ENCODE data around the gene ZNF652.

DNA sequence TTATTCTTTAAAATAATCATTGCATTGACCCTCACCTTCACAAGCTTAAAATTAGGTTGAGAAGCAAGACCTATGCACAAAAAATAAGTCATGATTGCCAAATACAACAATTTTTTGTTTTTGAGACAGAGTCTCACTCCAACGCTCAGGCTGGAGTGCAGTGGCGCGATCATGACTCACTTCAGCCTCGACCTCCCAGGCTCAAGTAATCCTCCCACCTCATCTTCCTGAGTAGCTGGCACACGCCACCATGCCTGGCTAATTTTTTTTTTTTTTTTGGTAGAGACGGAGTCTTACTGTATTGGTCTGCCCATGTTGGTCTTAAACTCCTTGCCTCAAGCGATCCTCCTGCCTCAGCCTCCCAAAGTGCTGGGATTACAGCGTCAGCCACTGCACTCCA, 24.2 kb downstream of the ZNF652 start:
- TF ChIP-seq, protein P1, sequence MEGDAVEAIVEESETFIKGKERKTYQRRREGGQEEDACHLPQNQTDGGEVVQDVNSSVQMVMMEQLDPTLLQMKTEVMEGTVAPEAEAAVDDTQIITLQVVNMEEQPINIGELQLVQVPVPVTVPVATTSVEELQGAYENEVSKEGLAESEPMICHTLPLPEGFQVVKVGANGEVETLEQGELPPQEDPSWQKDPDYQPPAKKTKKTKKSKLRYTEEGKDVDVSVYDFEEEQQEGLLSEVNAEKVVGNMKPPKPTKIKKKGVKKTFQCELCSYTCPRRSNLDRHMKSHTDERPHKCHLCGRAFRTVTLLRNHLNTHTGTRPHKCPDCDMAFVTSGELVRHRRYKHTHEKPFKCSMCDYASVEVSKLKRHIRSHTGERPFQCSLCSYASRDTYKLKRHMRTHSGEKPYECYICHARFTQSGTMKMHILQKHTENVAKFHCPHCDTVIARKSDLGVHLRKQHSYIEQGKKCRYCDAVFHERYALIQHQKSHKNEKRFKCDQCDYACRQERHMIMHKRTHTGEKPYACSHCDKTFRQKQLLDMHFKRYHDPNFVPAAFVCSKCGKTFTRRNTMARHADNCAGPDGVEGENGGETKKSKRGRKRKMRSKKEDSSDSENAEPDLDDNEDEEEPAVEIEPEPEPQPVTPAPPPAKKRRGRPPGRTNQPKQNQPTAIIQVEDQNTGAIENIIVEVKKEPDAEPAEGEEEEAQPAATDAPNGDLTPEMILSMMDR (conservative IDR thresholded peaks at IDR 0.05; ENCODE audit: low read depth, low read length): no peak
- no peak for TF ChIP-seq EZH2 (IDR thresholded peaks at IDR 0.05; ENCODE audit: borderline replicate concordance, low read depth, low read length, poor library complexity, severe bottlenecking)
